Ovary (tissue), 9 donors: Measurements from ENCODE around the gene CXCL14. TPM values are rescaled to one million over a fixed set of nuclear protein-coding genes. Genes with fewer than 3 reads are reported as not detected.

Experiments used
- DNase-seq, 5 donors: peaks; one replicate each; pipeline ENCODE4 v3.0.0-alpha.2; 2019 to 2020
- H3K27ac ChIP-seq, 2 donors: fragments of 200-600 bp; one replicate each; pipeline versions ENCODE4 v1.5.1 to v1.8.0; 2019 to 2022
- H3K27me3 ChIP-seq: fragments of 200-600 bp; one replicate; pipeline ENCODE4 v1.8.0; 2022
- H3K36me3 ChIP-seq: fragments of 200-600 bp; sonication (generic); one replicate; pipeline ENCODE4 v1.5.1; 2019
- H3K4me1 ChIP-seq: one replicate; pipeline ENCODE4 v1.8.1; 2013; ENCODE audit warnings: mild to moderate bottlenecking, moderate library complexity; ENCODE audit not compliant: insufficient read depth
- H3K4me3 ChIP-seq: fragments of 200-600 bp; sonication (generic); one replicate; pipeline ENCODE4 v1.5.1; 2017
- H3K9me3 ChIP-seq, 2 donors: fragments of 200-600 bp in 1 of 2; sonication (generic) in 1 of 2; one replicate each; pipeline versions ENCODE4 v1.5.1 to v1.8.1; 2013 to 2019; ENCODE audit warnings: mild to moderate bottlenecking in 1 of 2, moderate library complexity in 1 of 2
- CTCF ChIP-seq, 3 donors: fragments of 450-650 bp in 2 of 3; fragments of 200-600 bp in 1 of 3; IDR thresholded peaks; one replicate each; pipeline versions ENCODE4 v1.5.1 to v1.8.0; 2016 to 2022; ENCODE audit warnings: antibody characterized with exemption in 3 of 3, mild to moderate bottlenecking in 1 of 3
- EP300 ChIP-seq: sonication (generic); formaldehyde crosslinking; IDR thresholded peaks from one replicate; pipeline ENCODE4 v1.6.1; 2017; ENCODE audit warnings: antibody characterized with exemption
- POLR2A ChIP-seq: fragments of 450-650 bp; IDR thresholded peaks from one replicate; pipeline ENCODE4 v1.6.1; 2017; ENCODE audit warnings: antibody characterized with exemption, mild to moderate bottlenecking, moderate library complexity
- WGBS, 3 donors: extraction: QIAGEN DNeasy Blood & Tissue Kit in 1 of 3; methylation state at CpG; one replicate each; pipeline versions ENCODE4 v1.1.5 to v1.1.7; 2013 to 2017; 5-methylcytosine and 5-hydroxymethylcytosine counted together
- intact Hi-C, 4 donors: fragments of 100-400 bp; cut with DNase I; formaldehyde crosslinking; loops; one replicate each; pipeline versions ENCODE4 v1.11.0 to v1.15.1; 2022 to 2023
- polyA plus RNA-seq, 2 donors: library from polyadenylated mRNA; stranded (reverse); fragments of 200-250 nt in 1 of 2; fragments of 350-450 nt in 1 of 2; fragmentation: Illumina TruSeq in 1 of 2; extraction: RNeasy Lipid Tissue Mini Kit (QIAGEN cat#74804) in 1 of 2; gene quantifications; one replicate each; pipeline ENCODE4 v1.2.3, GENCODE V29; 2013 to 2014
- total RNA-seq, 7 donors: library from RNA; depleted of rRNA in 2 of 7; stranded (reverse); fragments of >200 nt in 2 of 7; fragmentation: NEBNext Ultra II Directional in 3 of 7; extraction: Animal tissue kit (Norgen Biotek cat#: 25700) in 3 of 7; gene quantifications; one replicate each; pipeline versions ENCODE4 v1.1.0 to v1.2.4, GENCODE V29; 2016 to 2023
- donor health status: DM: no; HTN: no; CAD: no; lungs with moderate emphysema.
- donor health status: DM: no; HTN: no; CAD: no.
- donor health status: Bipolar disorder and iron deficiency.
- donor health status: DM: yes; HTN: yes; CAD: no.
- donor health status: DM: no; HTN: no; CAD: no.
- donor health status: DM: yes; HTN: yes; CAD: no.

CXCL14 gene
- total and polyA plus RNA-seq, 9 donors, result 0.10 to 23.3 (median 2.8) TPM

- H3K4me1 ChIP-seq, result no peaks in the 10 kb centered on the region
- H3K27me3 ChIP-seq, result no peaks in the 10 kb centered on the region
- no peaks in the 10 kb centered on the region for H3K36me3 ChIP-seq
- H3K27ac ChIP-seq, result no peak overlapping the region
- 83 to 90% (median 89%) methylated on average over 2 of the region's 2 CpGs for WGBS, 3 donors
- no peak overlapping the region for H3K4me3 ChIP-seq
- DNase-seq, result no peak
- no peak for TF ChIP-seq EP300
- no peak for TF ChIP-seq CTCF (IDR thresholded peaks at IDR 0.05)
- TF ChIP-seq POLR2A, result no peak
- intact Hi-C loops, result loop anchor here in 1 of 4 donors (5.0 kb wide), 1 partner anchor 277 kb away; the partner anchor contains the start of gene SLC25A48
- no peaks in the 10 kb centered on the region for H3K9me3 ChIP-seq
Observed at GRCh38 chr5:135555530-135555929, 23.3 kb downstream of the CXCL14 start.

GRCh38 chr5:135553688-135554462 lies 24.9 kb downstream of the CXCL14 start:
- Histone ChIP-seq H3K4me3 (no peak overlapping the region), H3K4me1 (no peaks in the 10 kb centered on the region), H3K27ac (no peak overlapping the region), H3K27me3 (no peaks in the 10 kb centered on the region), H3K36me3 (no peaks in the 10 kb centered on the region), H3K9me3 (no peaks in the 10 kb centered on the region)
- DNase-seq, result no peak
- WGBS, 3 donors, result 12 to 14% (median 12%) methylated on average over 8 of the region's 8 CpGs
- intact Hi-C loops, result loop anchor here in 3 of 4 donors (5.0 kb wide), 1 partner anchor 87 kb away; no protein-coding TSS in a partner anchor
- no peak for TF ChIP-seq POLR2A
- TF ChIP-seq EP300, result no peak
- no peak for TF ChIP-seq CTCF (IDR thresholded peaks at IDR 0.05)

- intact Hi-C loops, result loop anchor here in 3 of 4 donors (5.0 kb wide), 1 partner anchor 85 kb away; no protein-coding TSS in a partner anchor
- Histone ChIP-seq H3K4me1 (no peaks in the 10 kb centered on the region), H3K36me3 (no peaks in the 10 kb centered on the region), H3K27ac (no peak overlapping the region), H3K9me3 (no peaks in the 10 kb centered on the region), H3K4me3 (no peak overlapping the region), H3K27me3 (no peaks in the 10 kb centered on the region)
- TF ChIP-seq POLR2A, result no peak
- TF ChIP-seq CTCF (IDR thresholded peaks at IDR 0.05), result peak in 1 of 3 donors; percentile 56
- WGBS, 3 donors, result 27 to 37% (median 32%) methylated on average over 15 of the region's 15 CpGs
- peak; percentile 19 to 46 (median 35) for DNase-seq
Observed at GRCh38 chr5:135551593-135552447, 27.0 kb downstream of the CXCL14 start.

GRCh38 chr5:135549413-135549812 lies 29.4 kb downstream of the CXCL14 start:
- 22 to 36% (median 23%) methylated on average over 4 of the region's 4 CpGs for WGBS, 3 donors
- TF ChIP-seq EP300 (no peak), CTCF (IDR thresholded peaks at IDR 0.05) (no peak), POLR2A (no peak)
- H3K27ac ChIP-seq, result no peak overlapping the region
- intact Hi-C loops, result loop anchor here in 1 of 4 donors (10.0 kb wide), 1 partner anchor 85 kb away; no protein-coding TSS in a partner anchor
- no peak overlapping the region for H3K4me3 ChIP-seq
- no peaks in the 10 kb centered on the region for H3K27me3 ChIP-seq
- no peaks in the 10 kb centered on the region for H3K36me3 ChIP-seq
- no peaks in the 10 kb centered on the region for H3K9me3 ChIP-seq
- no peak for DNase-seq
- no peaks in the 10 kb centered on the region for H3K4me1 ChIP-seq
